Thyroid gland (tissue), 4 donors: ENCODE results near the gene PTPRG.

Experiments used
- POLR2A ChIP-seq, 2 donors: fragments of 450-650 bp; IDR thresholded peaks; one replicate each; pipeline ENCODE4 v1.6.1; 2017; ENCODE audit warnings: antibody characterized with exemption in 2 of 2, mild to moderate bottlenecking in 2 of 2, moderate library complexity in 1 of 2
- TF ChIP-seq, protein P1 (sequence below), 6 experiments: fragments of 200-600 bp in 3 of 6; fragments of 450-650 bp in 3 of 6; sonication (generic) in 3 of 6; IDR thresholded peaks; one replicate each; pipeline ENCODE4 v1.5.1; 2016 to 2019; ENCODE audit warnings: antibody characterized with exemption in 6 of 6, mild to moderate bottlenecking in 2 of 6, inconsistent platforms in 1 of 6, moderate library complexity in 1 of 6

GRCh38 chr3:62159056-62159708 lies 597.8 kb downstream of the PTPRG start:
- TF ChIP-seq, protein P1, sequence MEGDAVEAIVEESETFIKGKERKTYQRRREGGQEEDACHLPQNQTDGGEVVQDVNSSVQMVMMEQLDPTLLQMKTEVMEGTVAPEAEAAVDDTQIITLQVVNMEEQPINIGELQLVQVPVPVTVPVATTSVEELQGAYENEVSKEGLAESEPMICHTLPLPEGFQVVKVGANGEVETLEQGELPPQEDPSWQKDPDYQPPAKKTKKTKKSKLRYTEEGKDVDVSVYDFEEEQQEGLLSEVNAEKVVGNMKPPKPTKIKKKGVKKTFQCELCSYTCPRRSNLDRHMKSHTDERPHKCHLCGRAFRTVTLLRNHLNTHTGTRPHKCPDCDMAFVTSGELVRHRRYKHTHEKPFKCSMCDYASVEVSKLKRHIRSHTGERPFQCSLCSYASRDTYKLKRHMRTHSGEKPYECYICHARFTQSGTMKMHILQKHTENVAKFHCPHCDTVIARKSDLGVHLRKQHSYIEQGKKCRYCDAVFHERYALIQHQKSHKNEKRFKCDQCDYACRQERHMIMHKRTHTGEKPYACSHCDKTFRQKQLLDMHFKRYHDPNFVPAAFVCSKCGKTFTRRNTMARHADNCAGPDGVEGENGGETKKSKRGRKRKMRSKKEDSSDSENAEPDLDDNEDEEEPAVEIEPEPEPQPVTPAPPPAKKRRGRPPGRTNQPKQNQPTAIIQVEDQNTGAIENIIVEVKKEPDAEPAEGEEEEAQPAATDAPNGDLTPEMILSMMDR (IDR thresholded peaks at IDR 0.05), result no peak
- no peak for TF ChIP-seq POLR2A (IDR thresholded peaks at IDR 0.05)
